Measurements from ENCODE around the gene FGFR4.

The FGFR4 gene

GRCh38 chr5:177132136-177133095 is 45.7 kb downstream of the FGFR4 start:
- DNase-seq (ENCODE audit: low read depth): no peak

- peak; percentile 36 for DNase-seq (ENCODE audit: low read depth)
Measured at GRCh38 chr5:177133096-177133852, 46.6 kb downstream of the FGFR4 start, which contains the start of gene NSD1. Gene NSD1, plus strand, starts transcription at chr5:177133773. Its CDS starts 1,331 bp downstream, at chr5:177135104.

- no peak for DNase-seq (ENCODE audit: low read depth)
Measured at GRCh38 chr5:177133853-177134696, 47.4 kb downstream of the FGFR4 start.

- no peak for DNase-seq (ENCODE audit: low read depth)
Measured at GRCh38 chr5:177134697-177135225, 48.0 kb downstream of the FGFR4 start.

- no peak for DNase-seq (ENCODE audit: low read depth)
Measured at GRCh38 chr5:177140312-177140711, 53.6 kb downstream of the FGFR4 start.

GRCh38 chr5:177141496-177141895 is 54.8 kb downstream of the FGFR4 start:
- no peak for DNase-seq (ENCODE audit: low read depth)

GRCh38 chr5:177142098-177142611 is 55.4 kb downstream of the FGFR4 start:
- no peak for DNase-seq (ENCODE audit: low read depth)

- no peak for DNase-seq (ENCODE audit: low read depth)
Measured at GRCh38 chr5:177142778-177143177, 56.1 kb downstream of the FGFR4 start.

- no peak for DNase-seq (ENCODE audit: low read depth)
Measured at GRCh38 chr5:177146891-177147638, 60.4 kb downstream of the FGFR4 start.

Measured in non-pigmented ciliary epithelial cell (primary cell).